ENCODE results near the gene CYTIP. TPM values are rescaled to one million over a fixed set of nuclear protein-coding genes. Genes with fewer than 3 reads are reported as not detected.

CYTIP gene
- total and polyA plus RNA-seq, 2 of the 4 experiments (the other 2 are of a cell fraction), result not detected

- POLR2A ChIA-PET (ENCODE audit: unreplicated experiment), result no interaction called here
- H4K20me1 ChIP-seq (ENCODE audit: insufficient read depth, low read length), result no peaks in the 10 kb centered on the region
- no peaks in the 10 kb centered on the region for H3K9me3 ChIP-seq (ENCODE audit: control insufficient read depth, insufficient read depth, low read length)
- no peak for ATAC-seq (ENCODE audit: low read depth)
- no peak overlapping the region for H2BK120ac ChIP-seq (ENCODE audit: low read depth, low read length)
- no peak overlapping the region for H2AFZ ChIP-seq (replicated peaks; ENCODE audit: low read length, poor library complexity)
- H3K4me3 ChIP-seq (ENCODE audit: insufficient read depth, low read depth, low read length), result no peak overlapping the region
- no peak for TF ChIP-seq FOS (IDR thresholded peaks at IDR 0.05; ENCODE audit: low read depth, low read length)
- TF ChIP-seq RCOR1 (IDR thresholded peaks at IDR 0.05; ENCODE audit: insufficient replicate concordance, low read length), result no peak
- TF ChIP-seq POLR2A (IDR thresholded peaks at IDR 0.05; ENCODE audit: low read depth, low read length), result no peak
- no peak for TF ChIP-seq BHLHE40 (IDR thresholded peaks at IDR 0.05; ENCODE audit: low read depth, low read length)
- TF ChIP-seq MXI1 (IDR thresholded peaks at IDR 0.05; ENCODE audit: borderline replicate concordance, low read depth, low read length), result no peak
- H3K4ac ChIP-seq (ENCODE audit: low read depth, low read length), result no peak overlapping the region
- no peak overlapping the region for H3K18ac ChIP-seq (ENCODE audit: low read depth, low read length)
- dilution Hi-C loops (cut with HindIII; ENCODE audit: low sequenced_read_pairs, unreplicated experiment), result no loop called here
- H3K27ac ChIP-seq (ENCODE audit: insufficient read depth, low read length), result no peak overlapping the region
- H3K79me1 ChIP-seq (ENCODE audit: low read depth in 1 of 2, low read length in 2 of 2), result no peaks in the 10 kb centered on the region
- no peak overlapping the region for H4K5ac ChIP-seq (ENCODE audit: low read depth, low read length)
- no peak overlapping the region for H2AK5ac ChIP-seq (ENCODE audit: low read depth, low read length)
- no peak overlapping the region for H2AK9ac ChIP-seq (replicated peaks; ENCODE audit: low read depth, low read length, poor library complexity)
- intact Hi-C loops (cut with micrococcal nuclease), result no loop called here
- no peaks in the 10 kb centered on the region for H3K9me1 ChIP-seq (ENCODE audit: insufficient read depth, low read length)
- no peak overlapping the region for H2BK20ac ChIP-seq (ENCODE audit: low read depth, low read length)
- H2BK15ac ChIP-seq (ENCODE audit: low read depth, low read length), result no peak overlapping the region
- H3K36me3 ChIP-seq (ENCODE audit: control insufficient read depth, insufficient read depth, low read length), result no peaks in the 10 kb centered on the region
- H3K4me2 ChIP-seq (ENCODE audit: low read depth, low read length), result no peak overlapping the region
- no peak overlapping the region for H3K9ac ChIP-seq (ENCODE audit: low read depth, low read length)
- H4K91ac ChIP-seq (ENCODE audit: insufficient read depth, low read depth, low read length), result no peak overlapping the region
- no peak overlapping the region for H3K23ac ChIP-seq (ENCODE audit: low read depth, low read length)
- CTCF ChIA-PET, result no interaction called here
- H3K27me3 ChIP-seq (ENCODE audit: control insufficient read depth, insufficient read depth, low read length), result no peaks in the 10 kb centered on the region; the same call in 1 of the 2 replicates
- H2BK5ac ChIP-seq (ENCODE audit: low read depth, low read length, poor library complexity, severe bottlenecking), result no peak overlapping the region
- H4K8ac ChIP-seq (ENCODE audit: low read depth in 2 of 2, low read length in 2 of 2), result no peak overlapping the region
- H3K56ac ChIP-seq (ENCODE audit: extremely low read depth, insufficient read depth, low read length), result no peak overlapping the region
- no CpG with 5 or more reads among the region's 1 CpG for WGBS, 2 experiments (ENCODE audit: extremely low coverage in 2 of 2, insufficient read length in 1 of 2)
- no peak overlapping the region for H3K14ac ChIP-seq (replicated peaks; ENCODE audit: low read depth, low read length)
- DNase-seq, result no peak
- in situ Hi-C loops (cut with MboI; ENCODE audit: low sequenced_read_pairs), result no loop called here
- H3K4me1 ChIP-seq (ENCODE audit: control insufficient read depth, insufficient read depth, low read length), result no peaks in the 10 kb centered on the region
- no TSS peak for BruUV-seq (replicated peaks)
Observed at GRCh38 chr2:157447031-157447430, 3.1 kb upstream of the CYTIP start.
